ENCODE data around the gene GSTM1.
"Not testable (repeated sequence)": the region's sequence is repeated elsewhere in the genome, so short reads cannot be mapped to it uniquely, and the experiment has no call there.

Gene GSTM1

DNA sequence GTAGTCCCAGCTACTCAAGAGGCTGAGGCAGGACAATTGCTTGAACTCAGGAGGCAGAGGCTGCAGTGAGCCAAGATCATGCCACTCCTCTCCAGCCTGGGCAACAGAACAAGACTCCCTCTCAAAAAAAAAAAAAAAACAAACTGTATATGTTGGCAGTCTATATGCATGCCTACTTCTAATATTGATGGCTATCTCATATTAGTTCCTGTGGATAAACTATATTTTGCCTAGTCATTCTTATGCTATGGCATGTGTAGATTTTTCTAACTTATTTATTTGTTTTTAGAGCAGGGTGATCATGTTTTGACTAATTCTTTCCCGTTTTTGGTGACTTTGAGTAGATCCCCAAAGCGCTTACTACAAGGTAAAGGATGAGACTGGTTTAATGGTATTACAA lies 9.0 kb upstream of the GSTM1 start:
- H3K9me3 ChIP-seq (ENCODE audit: control extremely low read depth in 1 of 5, control insufficient read depth in 4 of 5, insufficient read depth in 2 of 5, low read depth in 1 of 5, low read length in 4 of 5); H3K27ac ChIP-seq (ENCODE audit: insufficient read depth in 1 of 2, low read depth in 1 of 2, low read length in 2 of 2, poor library complexity in 1 of 2, severe bottlenecking in 2 of 2); H3K4me1 ChIP-seq (ENCODE audit: control extremely low read depth in 1 of 4, control insufficient read depth in 4 of 4, insufficient read depth in 4 of 4, low read length in 3 of 4); POLR2A ChIA-PET; DNase-seq; H3K36me3 ChIP-seq (ENCODE audit: control insufficient read depth in 4 of 4, insufficient read depth in 4 of 4, low read length in 3 of 4); CTCF ChIA-PET; H3K27me3 ChIP-seq (replicated peaks in 2 of 5; ENCODE audit: control insufficient read depth in 4 of 5, insufficient read depth in 5 of 5, low read length in 4 of 5); H3K4me3 ChIP-seq (ENCODE audit: control insufficient read depth in 1 of 7, extremely low read depth in 1 of 7, insufficient read depth in 4 of 7, low read depth in 2 of 7, low read length in 6 of 7): not testable (repeated sequence)
- WGBS (ENCODE audit: insufficient coverage) = 80% methylated on average over 1 of the region's 2 CpGs

DNA sequence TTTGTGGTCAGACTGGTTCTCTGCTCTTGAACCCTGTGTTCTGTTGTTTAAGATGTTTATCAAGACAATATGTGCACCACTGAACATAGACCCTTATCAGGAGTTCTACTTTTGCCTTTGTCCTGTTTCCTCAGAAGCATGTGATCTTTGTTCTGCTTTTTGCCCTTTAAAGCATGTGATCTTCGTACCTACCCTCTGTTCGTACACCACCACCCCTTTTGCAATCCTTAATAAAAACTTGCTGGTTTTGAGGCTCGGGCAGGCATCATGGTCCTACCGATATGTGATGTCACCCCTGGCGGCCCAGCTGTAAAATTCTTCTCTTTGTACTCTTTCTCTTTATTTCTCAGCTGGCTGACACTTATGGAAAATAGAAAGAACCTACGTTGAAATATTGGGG lies 2.8 kb upstream of the GSTM1 start:
- H3K4me1 ChIP-seq (ENCODE audit: control extremely low read depth in 1 of 4, control insufficient read depth in 4 of 4, insufficient read depth in 4 of 4, low read length in 3 of 4) = peaks cover 0 to 14% (median 1%) of the 10 kb centered on the region in 4 experiments
- POLR2A ChIA-PET; H3K27ac ChIP-seq (ENCODE audit: insufficient read depth in 1 of 2, low read depth in 1 of 2, low read length in 2 of 2, poor library complexity in 1 of 2, severe bottlenecking in 2 of 2); DNase-seq; H3K9me3 ChIP-seq (ENCODE audit: control extremely low read depth in 1 of 5, control insufficient read depth in 4 of 5, insufficient read depth in 2 of 5, low read depth in 1 of 5, low read length in 4 of 5); H3K27me3 ChIP-seq (replicated peaks in 2 of 5; ENCODE audit: control insufficient read depth in 4 of 5, insufficient read depth in 5 of 5, low read length in 4 of 5); H3K36me3 ChIP-seq (ENCODE audit: control insufficient read depth in 4 of 4, insufficient read depth in 4 of 4, low read length in 3 of 4); H3K4me3 ChIP-seq (ENCODE audit: control insufficient read depth in 1 of 7, extremely low read depth in 1 of 7, insufficient read depth in 4 of 7, low read depth in 2 of 7, low read length in 6 of 7); CTCF ChIA-PET: not testable (repeated sequence)
- WGBS (ENCODE audit: insufficient coverage) = no CpG with 5 or more reads among the region's 6 CpGs

DNA sequence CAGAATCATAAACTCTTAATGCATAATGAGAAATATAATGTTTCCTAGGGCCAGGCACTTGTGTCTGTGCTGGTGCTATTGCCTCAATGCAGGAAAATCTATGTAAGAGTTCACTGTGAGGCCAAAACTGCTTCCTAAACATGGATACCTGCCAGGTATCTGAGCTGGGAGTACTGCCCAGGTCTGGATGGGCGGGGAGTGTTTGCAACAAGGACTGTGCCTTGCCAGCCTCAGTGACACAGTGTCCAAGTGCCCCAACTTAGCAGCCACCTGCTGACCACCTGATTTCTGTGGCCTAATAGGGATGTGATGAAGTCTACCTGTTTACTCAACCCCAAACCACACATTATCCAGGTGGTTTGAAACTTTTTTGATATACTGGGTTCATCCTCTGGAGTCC lies 2.2 kb upstream of the GSTM1 start:
- peaks cover 0 to 13% (median 0%) of the 10 kb centered on the region in 4 experiments for H3K36me3 ChIP-seq (ENCODE audit: control insufficient read depth in 4 of 4, insufficient read depth in 4 of 4, low read length in 3 of 4)
- CTCF ChIA-PET; DNase-seq; H3K27me3 ChIP-seq (replicated peaks in 2 of 5; ENCODE audit: control insufficient read depth in 4 of 5, insufficient read depth in 5 of 5, low read length in 4 of 5); H3K27ac ChIP-seq (ENCODE audit: insufficient read depth in 1 of 2, low read depth in 1 of 2, low read length in 2 of 2, poor library complexity in 1 of 2, severe bottlenecking in 2 of 2); POLR2A ChIA-PET; H3K9me3 ChIP-seq (ENCODE audit: control extremely low read depth in 1 of 5, control insufficient read depth in 4 of 5, insufficient read depth in 2 of 5, low read depth in 1 of 5, low read length in 4 of 5); H3K4me3 ChIP-seq (ENCODE audit: control insufficient read depth in 1 of 7, extremely low read depth in 1 of 7, insufficient read depth in 4 of 7, low read depth in 2 of 7, low read length in 6 of 7): not testable (repeated sequence)
- WGBS (ENCODE audit: insufficient coverage) = no CpG with 5 or more reads among the region's 1 CpG
- H3K4me1 ChIP-seq (ENCODE audit: control extremely low read depth in 1 of 4, control insufficient read depth in 4 of 4, insufficient read depth in 4 of 4, low read length in 3 of 4) = peaks cover 0 to 14% (median 1%) of the 10 kb centered on the region in 4 experiments

DNA sequence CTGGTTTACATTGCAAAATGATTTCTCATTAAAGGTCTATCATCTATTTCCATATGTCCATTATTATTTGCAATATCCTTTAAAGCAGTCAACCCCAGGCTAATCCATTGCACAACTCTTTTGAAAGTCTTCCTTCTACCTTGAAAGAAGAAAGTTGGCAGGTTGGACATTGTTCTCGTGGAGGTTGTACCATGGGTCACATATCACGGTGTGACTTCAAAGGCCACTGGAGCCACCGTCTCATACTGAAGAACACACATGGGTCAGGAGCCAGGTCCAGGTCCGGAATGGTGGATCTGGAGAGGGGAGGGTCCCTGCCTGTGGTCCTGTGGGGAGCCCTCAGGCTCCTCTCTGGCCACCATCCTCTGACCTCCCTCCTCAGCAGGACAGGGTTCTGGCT lies 1.7 kb upstream of the GSTM1 start:
- CTCF ChIA-PET; H3K4me3 ChIP-seq (ENCODE audit: control insufficient read depth in 1 of 7, extremely low read depth in 1 of 7, insufficient read depth in 4 of 7, low read depth in 2 of 7, low read length in 6 of 7); POLR2A ChIA-PET; H3K27ac ChIP-seq (ENCODE audit: insufficient read depth in 1 of 2, low read depth in 1 of 2, low read length in 2 of 2, poor library complexity in 1 of 2, severe bottlenecking in 2 of 2); H3K9me3 ChIP-seq (ENCODE audit: control extremely low read depth in 1 of 5, control insufficient read depth in 4 of 5, insufficient read depth in 2 of 5, low read depth in 1 of 5, low read length in 4 of 5); DNase-seq; H3K27me3 ChIP-seq (replicated peaks in 2 of 5; ENCODE audit: control insufficient read depth in 4 of 5, insufficient read depth in 5 of 5, low read length in 4 of 5): not testable (repeated sequence)
- Histone ChIP-seq H3K36me3 (ENCODE audit: control insufficient read depth in 4 of 4, insufficient read depth in 4 of 4, low read length in 3 of 4) (peaks cover 0 to 18% (median 0%) of the 10 kb centered on the region in 4 experiments), H3K4me1 (ENCODE audit: control extremely low read depth in 1 of 4, control insufficient read depth in 4 of 4, insufficient read depth in 4 of 4, low read length in 3 of 4) (peaks cover 0 to 14% (median 1%) of the 10 kb centered on the region in 4 experiments)
- WGBS (ENCODE audit: insufficient coverage) = no CpG with 5 or more reads among the region's 4 CpGs

DNA sequence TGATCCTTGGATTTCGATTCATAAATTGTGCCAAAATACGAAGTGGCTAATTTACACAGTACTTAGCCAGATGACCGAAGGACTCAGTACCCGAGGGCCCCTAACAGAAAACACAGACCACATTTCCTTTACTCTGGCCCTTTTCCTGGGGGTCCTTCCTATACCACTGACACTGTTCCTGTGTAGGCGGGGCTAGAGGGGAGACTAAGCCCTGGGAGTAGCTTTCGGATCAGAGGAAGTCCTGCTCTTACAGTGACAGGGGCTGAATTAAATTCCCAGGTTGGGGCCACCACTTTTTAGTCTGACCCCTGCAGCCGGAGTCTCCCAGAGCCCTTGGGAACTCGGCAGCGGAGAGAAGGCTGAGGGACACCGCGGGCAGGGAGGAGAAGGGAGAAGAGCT lies 508 bp upstream of the GSTM1 start:
- H3K27me3 ChIP-seq (replicated peaks in 2 of 5; ENCODE audit: control insufficient read depth in 4 of 5, insufficient read depth in 5 of 5, low read length in 4 of 5); DNase-seq; H3K9me3 ChIP-seq (ENCODE audit: control extremely low read depth in 1 of 5, control insufficient read depth in 4 of 5, insufficient read depth in 2 of 5, low read depth in 1 of 5, low read length in 4 of 5); POLR2A ChIA-PET; H3K27ac ChIP-seq (ENCODE audit: insufficient read depth in 1 of 2, low read depth in 1 of 2, low read length in 2 of 2, poor library complexity in 1 of 2, severe bottlenecking in 2 of 2): not testable (repeated sequence)
- CTCF ChIA-PET = interaction anchor here (1.2 to 3.9 kb wide), 6 partner anchors 37 to 141 kb away, joined by 4 to 23 read pairs (median 6); no protein-coding TSS in a partner anchor
- Histone ChIP-seq H3K4me3 (ENCODE audit: control insufficient read depth in 1 of 7, extremely low read depth in 1 of 7, insufficient read depth in 4 of 7, low read depth in 2 of 7, low read length in 6 of 7) (peak overlapping the region in 2 of 7 experiments; percentile 68 to 84), H3K4me1 (ENCODE audit: control extremely low read depth in 1 of 4, control insufficient read depth in 4 of 4, insufficient read depth in 4 of 4, low read length in 3 of 4) (peaks cover 0 to 14% (median 1%) of the 10 kb centered on the region in 4 experiments), H3K36me3 (ENCODE audit: control insufficient read depth in 4 of 4, insufficient read depth in 4 of 4, low read length in 3 of 4) (peaks cover 0 to 26% (median 0%) of the 10 kb centered on the region in 4 experiments)
- 100% methylated on average over 1 of the region's 11 CpGs for WGBS (ENCODE audit: insufficient coverage)

DNA sequence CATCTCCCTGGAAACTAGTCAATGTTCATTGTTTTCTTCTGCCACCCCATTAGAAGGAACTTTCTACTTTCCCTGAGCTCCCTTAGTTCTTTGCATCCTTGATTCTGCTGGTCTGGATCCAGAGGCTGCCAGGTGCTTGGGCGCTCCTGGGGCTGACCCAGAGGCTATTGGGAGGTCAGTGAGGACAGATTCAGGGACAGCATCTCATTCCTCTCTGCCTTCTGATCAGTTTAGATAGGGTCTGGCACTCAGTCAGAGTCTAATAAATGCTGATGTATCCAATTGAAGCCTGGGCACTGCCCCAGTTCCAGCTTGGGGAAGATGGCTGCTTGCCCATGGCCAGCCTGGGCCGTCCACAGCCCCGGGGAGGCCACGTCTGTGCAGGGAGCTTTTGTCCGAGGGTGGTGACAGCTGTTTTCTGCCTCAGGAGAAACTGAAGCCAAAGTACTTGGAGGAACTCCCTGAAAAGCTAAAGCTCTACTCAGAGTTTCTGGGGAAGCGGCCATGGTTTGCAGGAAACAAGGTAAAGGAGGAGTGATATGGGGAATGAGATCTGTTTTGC lies 2.3 kb downstream of the GSTM1 start:
- no peaks in the 10 kb centered on the region for H3K9me3 ChIP-seq (ENCODE audit: control extremely low read depth in 1 of 5, control insufficient read depth in 4 of 5, insufficient read depth in 2 of 5, low read depth in 1 of 5, low read length in 4 of 5)
- no peak for DNase-seq
- peaks cover 0 to 14% (median 1%) of the 10 kb centered on the region in 4 experiments for H3K4me1 ChIP-seq (ENCODE audit: control extremely low read depth in 1 of 4, control insufficient read depth in 4 of 4, insufficient read depth in 4 of 4, low read length in 3 of 4)
- CTCF ChIA-PET = interaction anchor here (3.9 kb wide), 1 partner anchor 50 kb away, joined by 23 read pairs; no protein-coding TSS in a partner anchor
- H3K27me3 ChIP-seq (replicated peaks in 2 of 5; ENCODE audit: control insufficient read depth in 4 of 5, insufficient read depth in 5 of 5, low read length in 4 of 5) = no peaks in the 10 kb centered on the region
- WGBS (ENCODE audit: insufficient coverage) = no CpG with 5 or more reads among the region's 6 CpGs
- H3K36me3 ChIP-seq (ENCODE audit: control insufficient read depth in 4 of 4, insufficient read depth in 4 of 4, low read length in 3 of 4) = peaks cover 0 to 32% (median 0%) of the 10 kb centered on the region in 4 experiments
- no peak overlapping the region for H3K27ac ChIP-seq (ENCODE audit: insufficient read depth in 1 of 2, low read depth in 1 of 2, low read length in 2 of 2, poor library complexity in 1 of 2, severe bottlenecking in 2 of 2)
- POLR2A ChIA-PET = no interaction called here
- H3K4me3 ChIP-seq (ENCODE audit: control insufficient read depth in 1 of 7, extremely low read depth in 1 of 7, insufficient read depth in 4 of 7, low read depth in 2 of 7, low read length in 6 of 7) = no peak overlapping the region

DNA sequence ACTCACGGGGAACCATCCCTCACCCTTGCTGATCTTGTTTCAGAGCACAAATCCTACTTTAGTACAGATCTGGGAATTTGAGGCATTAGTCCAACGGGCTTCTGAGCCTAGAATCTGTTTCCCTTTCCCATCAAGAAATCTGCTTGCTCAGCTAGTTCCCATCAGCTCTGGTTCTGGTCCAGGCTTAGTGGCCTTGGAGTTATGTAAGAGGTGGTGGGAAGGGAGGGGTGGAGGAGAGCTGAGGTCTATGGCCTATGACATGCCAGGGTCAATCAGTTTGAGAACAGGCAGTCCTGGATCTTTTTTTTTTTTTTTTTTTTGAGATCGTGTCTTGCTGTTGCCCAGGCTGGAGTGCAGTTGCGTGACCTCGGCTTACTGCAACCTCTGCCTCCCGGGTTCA lies 4.1 kb downstream of the GSTM1 start:
- POLR2A ChIA-PET = no interaction called here
- DNase-seq = no peak
- Histone ChIP-seq H3K4me3 (ENCODE audit: control insufficient read depth in 1 of 7, extremely low read depth in 1 of 7, insufficient read depth in 4 of 7, low read depth in 2 of 7, low read length in 6 of 7) (no peak overlapping the region), H3K36me3 (ENCODE audit: control insufficient read depth in 4 of 4, insufficient read depth in 4 of 4, low read length in 3 of 4) (peaks cover 0 to 38% (median 0%) of the 10 kb centered on the region in 4 experiments), H3K4me1 (ENCODE audit: control extremely low read depth in 1 of 4, control insufficient read depth in 4 of 4, insufficient read depth in 4 of 4, low read length in 3 of 4) (peaks cover 0 to 14% (median 1%) of the 10 kb centered on the region in 4 experiments), H3K27ac (ENCODE audit: insufficient read depth in 1 of 2, low read depth in 1 of 2, low read length in 2 of 2, poor library complexity in 1 of 2, severe bottlenecking in 2 of 2) (no peak overlapping the region), H3K27me3 (replicated peaks in 2 of 5; ENCODE audit: control insufficient read depth in 4 of 5, insufficient read depth in 5 of 5, low read length in 4 of 5) (no peaks in the 10 kb centered on the region), H3K9me3 (ENCODE audit: control extremely low read depth in 1 of 5, control insufficient read depth in 4 of 5, insufficient read depth in 2 of 5, low read depth in 1 of 5, low read length in 4 of 5) (no peaks in the 10 kb centered on the region)
- CTCF ChIA-PET = interaction anchor here (0.7 kb wide), 1 partner anchor 564 kb away, joined by 4 read pairs; no protein-coding TSS in a partner anchor
- WGBS (ENCODE audit: insufficient coverage) = no CpG with 5 or more reads among the region's 6 CpGs
